ENCODE results near the gene SPNS2. TPM values are rescaled to one million over a fixed set of nuclear protein-coding genes. Genes with fewer than 3 reads are reported as not detected.

The SPNS2 gene
- total and polyA plus RNA-seq, 2 experiments from 2014 or later: 1.7 to 2.3 TPM

DNA sequence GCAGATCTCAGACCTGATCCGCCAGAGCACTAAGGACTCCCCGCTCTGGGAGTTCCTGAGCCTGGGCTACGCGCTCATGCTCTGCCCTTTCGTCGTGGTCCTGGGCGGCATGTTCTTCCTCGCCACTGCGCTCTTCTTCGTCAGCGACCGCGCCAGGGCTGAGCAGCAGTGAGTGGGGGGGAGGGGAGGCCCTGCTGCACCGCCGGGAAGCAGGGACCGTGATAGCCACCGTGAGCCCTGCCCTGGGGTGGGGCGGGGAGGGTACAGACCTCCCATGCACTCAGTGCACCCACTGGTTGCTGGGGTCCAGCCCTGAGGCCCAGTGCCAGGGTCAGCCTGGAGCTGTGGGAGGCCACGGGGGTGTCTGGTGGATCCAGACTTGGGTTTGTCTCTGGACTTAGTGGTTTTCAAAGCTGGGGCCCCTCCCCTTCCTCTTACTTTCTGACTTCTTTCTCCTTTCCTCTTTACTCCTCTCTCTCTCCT, 37.6 kb downstream of the SPNS2 start:
- H3K79me2 ChIP-seq (replicated peaks; ENCODE audit: insufficient read depth): no peaks in the 10 kb centered on the region
- H3K27ac ChIP-seq (ENCODE audit: low read depth): no peak overlapping the region; the same call in 1 of the 2 replicates
- Mint-ChIP-seq H3K27ac (peak overlapping the region; percentile 56; the same call in 1 of the 2 replicates), H3K27me3 (ENCODE audit: insufficient read depth, low read depth, poor library complexity) (peaks cover 61% of the 10 kb centered on the region), H3K36me3 (ENCODE audit: low read depth) (peaks cover 32% of the 10 kb centered on the region), H3K9me3 (no peaks in the 10 kb centered on the region; the same call in 2 of the 3 replicates), H3K4me3 (peak overlapping the region; percentile 65), H3K4me1 (peaks cover 21% of the 10 kb centered on the region)
- TF ChIP-seq CREB1 (CRISPR knock-in tag; IDR thresholded peaks at IDR 0.05; ENCODE audit: low read depth): peak; percentile 26; the same call in 1 of the 2 replicates
- peak; percentile 56 for TF ChIP-seq POLR2AphosphoS5 (IDR thresholded peaks at IDR 0.05; ENCODE audit: low read depth)
- TF ChIP-seq ETS1 (IDR thresholded peaks at IDR 0.05): no peak
- H3K4me2 ChIP-seq: peak overlapping the region; percentile 75
- H2AFZ ChIP-seq: no peak overlapping the region
- DNase-seq (ENCODE audit: low spot score): peak; percentile 62
- no peaks in the 10 kb centered on the region for H3K9me2 ChIP-seq (ENCODE audit: insufficient read depth)
- peaks cover 7% of the 10 kb centered on the region; the same call in 1 of the 2 replicates for H3K4me1 ChIP-seq (ENCODE audit: insufficient read depth)
- peaks cover 10% of the 10 kb centered on the region for H3F3A ChIP-seq (replicated peaks; ENCODE audit: low read depth)
- H3K36me3 ChIP-seq (ENCODE audit: insufficient read depth): no peaks in the 10 kb centered on the region; the same call in 1 of the 2 replicates
- H3K4me3 ChIP-seq: peak overlapping the region; percentile 50
- peaks cover 8% of the 10 kb centered on the region for H4K20me1 ChIP-seq (replicated peaks; ENCODE audit: insufficient read depth)
- ATAC-seq: peak; percentile 38
- H3K27me3 ChIP-seq (ENCODE audit: insufficient read depth): peaks cover 13% of the 10 kb centered on the region

GRCh38 chr17:4536742-4537411, 38.2 kb downstream of the SPNS2 start:
- Histone ChIP-seq H3K36me3 (ENCODE audit: insufficient read depth) (no peaks in the 10 kb centered on the region; the same call in 1 of the 2 replicates), H3K27me3 (ENCODE audit: insufficient read depth) (peaks cover 7% of the 10 kb centered on the region), H3K4me1 (ENCODE audit: insufficient read depth) (peaks cover 7% of the 10 kb centered on the region; the same call in 1 of the 2 replicates), H2AFZ (no peak overlapping the region), H3K27ac (ENCODE audit: low read depth) (no peak overlapping the region; the same call in 1 of the 2 replicates), H3K4me2 (peak overlapping the region; percentile 75), H3K4me3 (peak overlapping the region; percentile 50), H3K9me2 (ENCODE audit: insufficient read depth) (no peaks in the 10 kb centered on the region), H4K20me1 (replicated peaks; ENCODE audit: insufficient read depth) (peaks cover 8% of the 10 kb centered on the region), H3F3A (replicated peaks; ENCODE audit: low read depth) (peaks cover 10% of the 10 kb centered on the region), H3K79me2 (replicated peaks; ENCODE audit: insufficient read depth) (no peaks in the 10 kb centered on the region)
- Mint-ChIP-seq H3K27me3 (ENCODE audit: insufficient read depth, low read depth, poor library complexity) (peaks cover 60% of the 10 kb centered on the region), H3K9me3 (no peaks in the 10 kb centered on the region; the same call in 2 of the 3 replicates), H3K36me3 (ENCODE audit: low read depth) (peaks cover 37% of the 10 kb centered on the region), H3K4me1 (peaks cover 20% of the 10 kb centered on the region), H3K27ac (no peak overlapping the region), H3K4me3 (peak overlapping the region; percentile 65; the same call in 2 of the 3 replicates)
- DNase-seq (ENCODE audit: low spot score): peak; percentile 30
- ATAC-seq: peak; percentile 1
- TF ChIP-seq ZNF331 (CRISPR knock-in tag; IDR thresholded peaks at IDR 0.05; ENCODE audit: low read depth): no peak
- no peak for TF ChIP-seq STAT1 (IDR thresholded peaks at IDR 0.05; ENCODE audit: unreplicated experiment)
- TF ChIP-seq ETS1 (IDR thresholded peaks at IDR 0.05): no peak
- no peak for TF ChIP-seq ZNF462 (CRISPR knock-in tag; IDR thresholded peaks at IDR 0.05)

Measured in GM23338 (cell line).